HUDEP-2 (cell line): ENCODE results near the gene KCTD16.

ENCODE experiments used
- DNase-seq, 76 experiments: peaks; one replicate each; lab custom pipeline; 2025; ENCODE audit not compliant: unreplicated experiment in 76 of 76; lab: John Stamatoyannopoulos, UW

Gene KCTD16

DNA sequence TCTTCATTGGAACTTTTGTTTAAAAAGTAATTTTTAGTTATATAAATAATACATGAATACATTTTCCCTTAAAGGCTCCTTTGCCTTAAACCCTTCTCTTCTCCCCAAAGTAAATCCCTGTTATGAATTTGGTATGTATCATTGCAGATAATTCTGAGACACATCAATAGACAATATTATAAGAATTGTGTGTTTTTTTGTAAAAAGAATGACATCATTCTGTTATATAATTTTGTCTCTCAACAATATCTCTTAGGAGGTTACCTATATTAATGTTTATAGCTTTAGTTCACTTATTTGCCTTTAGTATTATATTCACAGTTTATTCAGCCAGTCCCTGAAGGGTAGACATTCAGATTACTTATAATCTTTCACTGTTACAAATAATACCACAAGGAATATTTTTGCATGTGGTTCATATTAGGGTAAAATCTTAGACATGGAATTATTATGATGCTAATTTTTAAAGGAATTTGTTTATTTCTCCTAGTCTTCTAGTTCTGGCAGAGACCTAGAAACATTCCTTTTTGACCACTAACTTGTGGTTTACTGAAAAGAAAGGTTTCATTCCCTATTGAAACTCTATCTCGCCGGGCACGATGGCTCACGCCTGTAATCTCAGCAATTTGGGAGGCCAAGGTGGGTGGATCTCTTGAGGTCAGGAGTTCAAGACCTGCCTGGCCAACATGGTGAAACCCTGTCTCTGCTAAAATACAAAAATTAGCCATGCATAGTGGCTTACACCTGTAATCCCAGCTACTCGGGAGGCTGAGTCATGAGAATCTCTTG lies 105.6 kb downstream of the KCTD16 start:
- no peak for DNase-seq

DNA sequence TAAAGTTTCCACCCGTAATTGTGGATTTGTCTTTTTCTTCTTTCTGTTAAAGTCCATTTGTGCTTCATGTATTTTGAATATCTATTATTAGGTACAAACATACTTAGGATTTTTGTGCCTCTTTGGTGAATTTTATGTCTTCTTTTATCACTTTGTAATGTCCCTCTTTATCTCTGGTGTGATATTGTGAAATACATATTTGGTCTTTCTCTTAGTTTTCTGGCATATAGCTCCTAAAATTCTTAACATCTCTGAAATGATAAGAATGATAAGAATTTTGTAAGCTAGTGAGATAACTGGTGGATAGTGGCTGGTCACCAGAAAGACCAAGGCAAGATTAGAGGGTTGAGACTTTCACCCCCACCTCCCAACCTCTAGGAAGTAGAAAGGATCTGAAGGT lies 111.1 kb downstream of the KCTD16 start:
- DNase-seq = no peak

DNA sequence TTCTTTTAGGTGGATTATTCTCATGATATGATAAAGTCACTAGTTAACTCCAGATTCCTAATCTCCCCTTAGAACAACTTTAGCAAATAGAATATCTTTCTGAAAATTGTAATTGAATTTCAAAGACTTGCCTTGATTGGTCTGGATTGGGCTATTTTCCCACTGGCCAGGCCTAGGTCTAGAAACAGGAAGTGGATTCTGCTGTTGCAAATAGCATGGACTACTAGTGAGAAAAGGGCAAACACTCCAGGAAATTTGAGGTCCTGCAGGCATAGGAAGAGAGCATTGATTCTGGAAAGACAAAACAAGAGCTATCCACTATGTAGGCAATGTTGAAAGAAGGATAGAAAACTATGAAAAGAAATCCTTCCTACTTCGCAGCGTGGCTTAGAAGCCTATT lies 113.4 kb downstream of the KCTD16 start:
- DNase-seq = no peak

DNA sequence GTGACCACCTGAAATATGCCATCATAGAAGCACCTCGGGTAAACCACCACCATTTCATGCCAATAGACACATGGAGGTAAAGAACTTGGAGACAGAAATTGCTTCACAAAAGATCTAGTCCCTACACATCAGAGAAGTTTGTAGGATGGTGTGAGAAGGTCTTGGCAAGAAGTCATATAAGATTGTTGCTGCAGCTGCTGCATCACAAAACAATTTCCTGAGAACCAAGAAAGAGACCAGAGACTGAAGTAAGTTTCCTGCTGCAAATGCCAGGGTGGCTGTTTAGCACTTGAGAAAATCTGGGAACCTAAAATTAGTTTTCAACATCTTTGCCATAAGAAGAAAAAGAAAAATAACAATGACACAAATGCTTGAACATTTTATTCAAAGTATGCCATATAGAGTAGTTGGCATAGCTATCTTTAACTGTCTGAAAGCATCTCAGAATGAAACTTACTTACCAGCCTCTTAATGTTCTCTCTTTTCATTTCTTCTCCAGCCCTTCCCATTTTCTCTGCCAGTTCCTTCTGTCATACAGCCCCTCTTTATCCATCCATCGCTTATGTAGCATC lies 114.3 kb downstream of the KCTD16 start:
- DNase-seq = no peak

DNA sequence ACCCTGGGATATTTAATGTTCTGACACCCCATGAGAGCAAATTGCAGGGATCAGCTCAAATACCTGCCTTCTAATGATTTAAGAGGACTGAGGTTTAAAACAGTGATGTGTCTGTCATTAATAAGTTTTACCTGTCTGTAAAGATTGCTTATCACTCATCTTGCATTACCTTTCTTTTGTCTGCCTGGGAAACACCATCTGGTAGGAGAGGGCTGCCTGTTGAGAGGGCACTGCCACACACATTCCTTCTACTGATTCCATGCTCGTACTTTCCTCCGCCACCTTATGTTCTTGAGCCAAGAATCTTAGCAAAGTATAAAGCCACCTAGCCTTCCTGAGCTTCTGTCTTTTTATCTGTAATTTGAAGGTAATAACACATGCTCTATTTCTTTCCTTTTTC lies 118.6 kb downstream of the KCTD16 start:
- DNase-seq = no peak

DNA sequence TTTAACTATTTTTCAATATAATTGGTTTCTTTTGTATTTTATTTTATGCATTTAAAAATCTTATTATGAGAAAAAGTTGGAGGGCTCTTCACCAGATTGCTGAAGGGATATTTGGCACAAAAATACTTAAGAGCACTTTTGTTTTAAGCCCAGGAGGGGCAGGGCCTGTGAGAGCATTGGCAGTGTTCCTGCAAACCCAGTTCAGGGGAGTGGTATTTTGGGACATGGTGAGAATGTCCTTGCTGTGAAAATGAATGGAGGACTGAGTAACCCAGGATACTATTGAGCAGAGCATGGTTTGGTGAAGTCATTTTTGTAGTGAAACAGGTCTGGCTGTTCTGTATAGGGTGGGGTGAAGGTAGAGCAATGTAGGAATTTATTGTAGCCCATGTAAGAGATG lies 121.4 kb downstream of the KCTD16 start:
- no peak for DNase-seq

DNA sequence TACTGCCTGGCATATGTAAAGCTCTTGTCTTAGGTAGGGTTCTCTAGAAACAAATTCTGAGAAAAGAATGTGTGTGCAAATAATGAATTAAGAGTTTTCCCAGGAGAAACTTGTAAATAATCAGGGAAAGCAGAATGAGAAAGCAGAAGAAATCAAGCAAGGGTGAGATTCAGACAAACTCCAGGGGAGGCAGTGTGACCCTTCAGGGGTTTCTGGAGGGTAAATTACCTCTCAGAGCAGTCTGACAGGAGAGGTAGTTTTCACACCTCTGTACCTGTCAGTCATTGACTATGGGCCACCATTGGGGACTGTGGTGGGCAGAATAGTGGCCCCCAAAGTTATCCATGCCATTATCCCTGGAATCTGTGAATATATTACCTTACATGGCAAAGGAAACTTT lies 124.6 kb downstream of the KCTD16 start:
- DNase-seq = no peak

DNA sequence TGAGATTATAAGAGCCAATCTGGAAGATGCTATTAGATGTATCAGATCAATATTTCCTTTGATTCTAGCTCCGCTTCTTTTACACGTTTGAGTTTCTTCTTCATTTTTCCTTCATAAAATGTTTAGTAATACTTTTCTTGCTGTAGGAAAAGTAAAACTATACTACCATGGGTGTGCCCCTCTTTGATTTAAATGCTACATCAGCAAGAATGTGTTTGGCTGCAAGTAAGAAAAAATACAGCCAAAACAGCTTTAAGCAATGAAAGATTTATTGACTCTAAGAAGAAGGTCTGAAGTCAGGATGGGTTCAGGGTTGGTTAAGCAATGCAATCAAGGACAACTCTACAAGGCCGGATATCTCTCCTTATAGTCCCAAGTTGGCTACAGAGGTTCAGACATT lies 126.4 kb downstream of the KCTD16 start:
- no peak for DNase-seq

DNA sequence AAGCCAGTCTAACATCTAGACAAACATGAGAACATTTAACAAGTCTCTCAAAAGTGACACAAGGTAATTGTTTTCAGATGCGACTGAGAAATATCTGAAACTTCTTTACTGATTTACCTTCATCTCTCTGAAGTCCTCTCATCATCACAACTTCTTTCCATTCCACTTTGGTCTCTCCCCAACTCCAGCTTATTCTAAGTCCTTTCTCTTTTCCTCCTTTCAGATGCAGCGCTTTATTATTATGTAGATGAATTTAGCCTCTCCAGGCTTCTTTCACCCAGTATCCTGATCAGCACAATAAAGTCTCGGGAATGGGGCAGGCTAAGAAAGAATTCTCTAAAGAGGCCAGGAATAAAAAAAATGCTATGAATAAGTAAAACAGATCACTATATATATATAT lies 128.0 kb downstream of the KCTD16 start:
- no peak for DNase-seq

DNA sequence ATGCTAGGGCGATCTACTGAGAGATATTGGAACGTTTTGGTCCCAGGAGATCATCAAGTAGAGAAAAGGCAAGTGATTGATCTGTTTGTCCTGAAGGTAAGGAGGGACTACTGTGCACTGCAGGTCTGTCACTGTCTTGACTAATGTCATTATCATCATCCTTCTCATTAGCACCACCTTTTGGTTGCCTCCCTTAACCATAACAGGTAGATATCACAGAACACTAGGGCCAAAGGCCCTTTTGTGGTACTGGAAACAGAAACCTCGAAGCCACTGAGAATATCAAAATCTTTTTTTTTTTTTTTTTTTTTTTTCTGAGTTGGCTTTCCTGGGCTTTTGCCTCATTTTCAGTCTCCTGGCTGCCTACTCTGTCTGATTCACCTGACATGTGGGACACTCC lies 134.0 kb downstream of the KCTD16 start:
- DNase-seq = no peak

DNA sequence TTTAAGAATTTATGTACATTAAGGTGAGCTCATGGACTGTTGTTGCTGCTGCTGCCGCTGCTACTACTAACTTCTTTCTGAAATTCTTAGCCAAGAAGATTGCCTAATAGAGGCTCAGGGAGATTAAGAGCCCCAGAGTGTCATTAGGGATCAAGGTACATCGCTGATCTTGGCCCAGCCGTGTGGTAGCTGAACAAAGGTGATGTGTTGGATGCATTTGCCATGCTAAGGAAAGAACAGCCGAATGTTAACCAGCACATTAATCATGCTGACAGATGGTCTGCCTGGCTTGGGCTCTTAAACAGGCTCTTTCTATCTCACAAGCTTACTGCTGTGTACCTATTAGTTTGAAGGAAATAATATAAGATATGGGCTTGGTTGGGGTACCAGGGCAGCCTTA lies 137.1 kb downstream of the KCTD16 start:
- no peak for DNase-seq

DNA sequence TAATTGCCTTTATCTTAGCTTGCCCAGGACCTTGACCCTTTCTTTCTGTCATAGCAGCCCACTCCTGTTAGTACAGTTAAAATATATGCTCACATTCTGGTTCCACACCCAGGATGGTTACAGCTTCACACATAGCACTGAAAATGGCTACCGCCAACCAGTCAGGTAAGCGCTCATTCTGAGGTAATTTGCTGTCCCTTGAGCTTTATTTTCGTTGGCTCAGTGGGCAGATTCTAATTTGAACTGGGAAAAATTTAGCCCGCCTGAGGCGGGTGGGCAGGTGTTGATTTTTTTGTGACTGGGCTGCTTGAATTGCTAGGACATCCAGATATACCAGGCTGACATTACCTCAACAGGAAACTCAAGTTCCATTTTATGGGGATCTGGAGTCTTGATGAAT lies 137.5 kb downstream of the KCTD16 start:
- no peak for DNase-seq

DNA sequence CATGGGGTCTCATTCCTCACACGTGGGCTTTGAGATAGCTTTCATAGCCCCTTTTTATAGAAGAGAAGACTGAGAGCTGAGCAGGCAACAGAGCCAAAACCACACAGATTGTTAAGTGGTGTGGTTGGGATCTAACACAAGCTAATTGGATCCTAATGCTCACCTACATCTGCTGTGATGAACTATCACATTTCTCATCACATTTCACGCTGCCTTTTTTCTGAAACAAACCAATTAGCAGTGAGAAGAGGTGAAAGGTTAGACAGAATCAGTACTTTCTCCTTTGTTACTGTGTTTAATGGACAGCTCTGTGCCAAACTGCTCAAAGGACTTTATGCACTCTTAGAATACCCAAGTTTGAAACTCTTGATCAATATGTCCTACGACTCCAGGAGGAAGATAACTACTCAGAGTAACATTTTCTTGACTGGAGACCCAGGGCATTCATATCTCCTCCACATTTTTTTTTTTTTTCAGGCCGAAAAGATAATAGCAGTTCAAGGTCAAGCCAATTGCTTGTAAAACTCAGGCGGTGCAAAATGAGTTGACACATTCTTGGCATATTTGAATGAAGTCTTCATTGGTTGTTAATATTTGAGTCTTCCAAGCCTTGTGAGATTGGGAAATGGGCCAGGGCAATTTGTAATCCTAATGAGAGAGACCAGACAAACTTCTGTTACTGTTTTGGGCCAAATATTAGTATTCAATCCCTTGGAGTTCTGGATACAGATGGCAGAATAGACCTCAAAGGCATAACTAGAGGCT lies 138.4 kb downstream of the KCTD16 start:
- DNase-seq = no peak

DNA sequence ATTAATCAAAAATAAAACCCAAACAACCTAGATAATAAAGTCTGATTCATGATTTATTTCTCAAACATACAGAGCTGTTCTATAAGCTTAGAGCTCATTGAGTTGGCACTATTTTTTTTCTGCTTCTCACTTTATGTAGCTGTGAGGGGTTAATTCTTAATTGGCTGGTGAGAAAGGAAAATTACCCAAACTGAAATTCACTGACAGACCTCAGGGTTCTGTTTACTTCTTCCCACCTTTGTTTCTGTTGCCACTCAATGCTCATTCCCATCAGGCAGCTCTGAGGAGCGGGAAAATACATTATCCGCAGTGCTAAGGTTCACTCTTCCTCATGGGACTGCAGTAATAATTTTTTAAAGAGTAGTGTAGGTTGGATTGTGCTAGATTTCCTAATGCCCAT lies 139.9 kb downstream of the KCTD16 start:
- no peak for DNase-seq

DNA sequence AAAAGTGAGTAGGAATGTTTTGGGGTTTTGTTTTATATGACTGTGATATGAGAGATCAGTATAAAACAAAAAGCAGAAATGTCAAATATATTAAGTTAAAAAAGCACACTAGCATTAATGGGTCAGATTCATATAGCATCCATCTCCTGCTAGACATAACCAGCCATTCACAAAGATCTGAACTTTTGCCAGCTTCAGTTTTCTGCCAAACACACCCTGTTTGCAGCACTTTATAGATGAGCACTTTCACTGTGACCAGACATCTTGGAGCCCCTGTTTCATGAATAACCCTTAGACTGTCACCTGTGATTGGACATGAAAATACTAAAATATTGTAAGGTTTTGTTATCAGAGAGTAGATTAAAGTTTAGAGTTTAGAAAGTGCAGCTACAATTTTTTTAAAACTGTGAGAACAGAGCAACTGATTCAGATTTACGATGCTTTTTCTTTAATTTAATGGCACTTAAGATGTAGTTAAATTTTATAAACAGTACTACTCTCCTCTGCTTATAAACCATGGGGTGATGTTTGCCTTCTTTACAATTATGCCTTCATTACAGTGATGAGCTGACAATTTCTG lies 142.6 kb downstream of the KCTD16 start:
- no peak for DNase-seq

DNA sequence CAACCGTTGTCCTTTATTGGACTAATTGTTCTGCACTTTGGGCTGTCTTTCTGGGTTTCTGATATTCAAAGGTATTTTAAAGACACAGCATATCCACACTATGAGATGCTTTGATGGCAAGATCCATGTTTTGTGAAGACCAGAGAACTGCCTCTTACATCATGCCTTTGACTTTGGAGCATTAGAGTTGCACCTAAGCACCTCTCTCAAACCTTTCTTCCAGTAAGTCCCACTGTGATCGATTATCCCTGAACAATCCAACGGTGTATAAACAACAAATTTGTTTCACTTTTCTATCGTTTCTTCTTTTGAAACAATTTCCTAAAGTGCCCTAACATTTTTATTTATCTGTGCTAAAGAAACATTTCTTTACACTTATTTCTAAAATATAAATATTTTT lies 144.4 kb downstream of the KCTD16 start:
- no peak for DNase-seq

DNA sequence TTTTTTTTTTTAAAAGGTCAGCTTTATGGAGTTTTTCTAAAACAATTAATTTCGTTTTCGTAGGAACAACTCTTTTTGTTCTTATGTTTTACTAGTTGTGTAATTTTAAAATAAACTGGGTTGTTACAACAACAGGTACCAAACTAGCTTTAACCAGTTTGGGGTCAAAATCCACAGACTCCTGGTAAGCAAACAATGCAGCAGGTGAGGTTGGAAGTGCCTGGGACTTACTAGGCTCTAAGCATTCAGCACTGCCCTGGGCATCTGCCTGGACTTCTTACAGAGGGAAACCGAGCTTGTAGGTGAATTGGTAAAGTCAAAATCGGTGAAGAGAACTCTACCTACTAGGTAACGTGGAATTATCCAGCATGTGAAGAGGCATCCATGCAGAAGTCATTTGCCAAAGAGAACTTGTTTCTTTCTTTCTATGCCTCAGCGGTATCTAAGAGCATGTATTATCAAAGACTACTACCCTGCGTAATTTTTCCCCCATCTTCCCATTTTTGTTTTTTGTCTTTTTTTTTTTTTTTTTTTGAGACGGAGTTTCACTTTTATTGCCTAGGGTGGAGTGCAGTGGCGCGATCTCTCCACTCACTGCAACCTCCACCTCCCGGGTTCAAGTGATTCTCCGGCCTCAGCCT lies 145.4 kb downstream of the KCTD16 start:
- no peak for DNase-seq

DNA sequence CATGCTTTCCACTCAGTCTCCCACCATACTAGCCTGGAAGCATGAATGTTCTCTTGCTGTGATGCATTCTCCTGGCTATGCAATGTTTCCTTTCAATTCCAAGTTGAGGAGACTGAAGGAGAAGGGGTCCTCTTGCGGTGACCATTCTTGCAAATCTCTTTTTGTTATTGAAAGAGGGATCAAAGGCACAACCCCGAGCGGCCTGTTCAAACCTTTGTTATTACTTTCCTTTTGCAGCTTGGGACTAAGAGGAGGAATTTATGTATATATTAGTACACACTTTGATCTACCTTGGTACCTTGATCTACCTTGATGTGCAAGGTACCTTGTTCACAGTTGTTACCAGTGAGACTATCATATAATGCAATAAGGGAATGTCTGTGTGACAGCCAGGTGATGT lies 147.3 kb downstream of the KCTD16 start:
- DNase-seq = no peak

DNA sequence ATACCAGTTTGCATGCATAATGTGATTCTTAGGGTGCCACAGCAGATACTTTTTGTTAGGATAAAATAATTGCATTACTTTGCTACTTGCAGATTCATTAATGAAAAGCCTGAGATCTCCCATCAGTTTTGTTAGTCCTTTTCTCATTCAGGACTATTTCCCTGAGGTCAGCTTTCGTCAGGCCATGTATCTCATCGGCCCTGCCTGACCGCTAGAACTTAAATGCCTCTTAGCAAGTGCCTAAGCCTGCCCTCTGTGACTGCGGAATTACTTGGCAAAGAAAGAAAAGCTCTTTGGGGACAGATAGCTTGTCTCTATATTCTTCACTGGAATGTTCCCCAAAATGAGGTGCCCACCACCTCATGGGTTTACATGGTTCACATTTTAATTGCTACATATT lies 147.8 kb downstream of the KCTD16 start:
- no peak for DNase-seq

DNA sequence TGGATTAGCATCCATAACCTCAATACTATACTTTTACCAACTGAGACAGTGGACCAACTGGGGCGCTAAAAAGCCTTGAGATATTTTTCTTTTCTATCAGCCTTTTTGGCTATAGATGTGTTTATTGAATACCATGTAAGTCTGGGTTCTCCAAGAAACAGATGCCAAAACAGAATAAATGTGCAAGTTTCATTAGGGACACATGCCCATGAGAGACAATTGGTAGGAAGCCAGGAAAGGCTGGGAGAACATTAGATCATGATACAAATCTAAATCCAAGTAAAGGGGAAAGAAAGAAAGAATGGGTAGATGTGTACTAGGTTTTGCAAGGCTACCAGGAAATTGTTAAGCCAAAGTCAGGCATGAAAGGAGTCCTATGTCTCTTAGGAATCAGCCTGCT lies 152.5 kb downstream of the KCTD16 start:
- DNase-seq = no peak

DNA sequence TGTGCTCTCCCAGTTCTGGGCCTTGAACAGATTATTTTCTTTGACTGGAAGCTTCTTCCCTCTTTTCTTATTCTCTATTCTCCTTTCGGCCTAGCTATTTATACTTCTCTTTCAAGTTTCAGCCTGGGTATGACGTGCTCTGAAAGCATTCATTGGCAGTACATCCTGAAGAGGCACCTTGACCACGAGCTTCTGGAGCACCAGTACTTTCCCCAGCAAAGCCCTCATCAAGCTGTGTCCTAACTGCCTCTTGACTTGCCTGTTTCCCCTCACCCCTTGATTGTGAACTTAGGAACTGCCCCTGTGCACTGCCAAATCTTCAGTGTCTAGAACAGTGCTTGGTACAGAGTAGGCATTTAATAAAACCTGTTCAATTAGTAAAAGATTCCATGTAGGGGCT lies 154.9 kb downstream of the KCTD16 start:
- no peak for DNase-seq
